Stimulated activated CD4-positive, alpha-beta T cell treated with anti-CD3 and anti-CD28 coated beads, Interleukin-4, amount 100 ng/mL, for 48 hours (primary cell): ENCODE results near the gene SPATS2L.

Source experiments
- DNase-seq, 2 donors: peaks; one replicate each; pipeline ENCODE4 v3.0.0-alpha.2; 2020; ENCODE audit warnings: low read depth in 2 of 2

SPATS2L gene

GRCh38 chr2:200376513-200377354 is 70.2 kb downstream of the SPATS2L start:
- no peak for DNase-seq

DNA sequence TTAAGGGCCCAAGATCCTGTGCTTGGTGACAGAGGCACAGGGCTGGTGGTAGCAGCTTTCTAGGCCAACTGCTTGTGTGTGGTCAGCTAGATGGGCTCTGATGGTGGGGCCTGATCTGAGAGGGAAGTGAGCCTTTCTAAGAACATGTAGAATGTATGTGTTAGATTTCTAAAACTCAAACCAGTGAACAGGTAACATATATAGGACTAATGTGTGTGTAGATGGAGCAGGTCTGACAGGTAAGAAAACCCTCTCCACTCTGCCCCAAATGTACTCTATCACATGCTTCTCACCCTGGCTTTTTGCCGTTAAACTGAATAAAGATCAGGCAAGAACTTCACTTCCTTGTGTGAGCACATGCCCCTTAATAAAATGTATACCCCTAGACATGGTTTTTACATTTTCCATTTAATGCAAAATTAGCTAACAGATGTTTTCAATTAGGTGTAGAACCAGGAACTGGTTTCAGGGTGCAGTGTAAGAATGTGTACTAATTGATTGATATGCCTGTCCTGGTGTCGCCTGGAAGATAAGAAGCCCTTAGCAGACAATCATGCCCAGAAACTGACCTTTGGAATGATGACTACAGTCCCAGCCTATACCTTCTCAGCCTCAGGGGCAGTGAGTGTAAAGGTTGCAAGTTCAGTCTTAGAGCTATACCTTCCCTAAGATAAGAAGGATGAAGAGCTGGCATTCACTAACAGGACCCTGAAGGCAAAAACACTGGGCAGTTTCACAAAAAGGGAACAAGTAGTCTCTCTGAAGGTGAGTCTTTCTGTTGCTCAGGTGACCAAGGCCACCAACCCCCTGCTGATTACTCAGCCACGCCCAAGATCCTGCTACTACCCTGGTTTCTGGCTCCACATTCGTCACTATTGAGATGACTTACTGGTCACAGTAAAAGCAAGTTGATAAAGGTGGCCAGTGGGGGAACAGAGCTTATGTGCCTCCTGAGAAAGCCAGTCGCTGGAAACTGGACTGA is 71.2 kb downstream of the SPATS2L start:
- DNase-seq = no peak

DNA sequence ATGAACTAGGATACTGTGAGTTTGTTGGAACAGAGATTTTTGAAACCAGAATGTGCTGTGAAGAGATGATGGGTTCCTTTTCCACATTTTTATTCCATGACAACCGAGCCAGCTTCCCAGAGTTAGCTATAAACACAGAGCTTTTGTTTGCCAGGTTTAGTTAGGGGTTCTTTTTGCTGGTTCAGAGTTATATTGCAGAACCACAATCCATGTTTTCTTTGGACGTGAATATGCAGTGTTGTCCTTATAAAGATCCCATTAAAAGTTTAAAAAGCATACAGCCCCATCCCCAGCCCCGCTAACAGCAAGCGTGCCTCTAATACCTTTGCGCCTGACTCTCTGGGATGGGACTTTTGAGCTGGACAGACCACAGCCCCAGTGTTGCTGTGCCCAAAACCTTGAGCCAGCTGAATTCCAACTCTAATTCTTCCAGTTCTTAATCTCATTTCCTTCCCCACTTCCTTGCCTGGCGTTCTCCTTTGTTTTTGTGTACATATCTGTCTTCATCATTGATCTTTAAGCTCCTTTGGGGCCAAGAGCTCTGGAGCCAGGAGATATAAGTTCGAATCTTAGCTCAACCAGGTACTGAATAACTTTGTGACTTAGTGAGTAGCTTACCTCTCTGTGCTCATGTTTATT is 72.3 kb downstream of the SPATS2L start:
- no peak for DNase-seq

DNA sequence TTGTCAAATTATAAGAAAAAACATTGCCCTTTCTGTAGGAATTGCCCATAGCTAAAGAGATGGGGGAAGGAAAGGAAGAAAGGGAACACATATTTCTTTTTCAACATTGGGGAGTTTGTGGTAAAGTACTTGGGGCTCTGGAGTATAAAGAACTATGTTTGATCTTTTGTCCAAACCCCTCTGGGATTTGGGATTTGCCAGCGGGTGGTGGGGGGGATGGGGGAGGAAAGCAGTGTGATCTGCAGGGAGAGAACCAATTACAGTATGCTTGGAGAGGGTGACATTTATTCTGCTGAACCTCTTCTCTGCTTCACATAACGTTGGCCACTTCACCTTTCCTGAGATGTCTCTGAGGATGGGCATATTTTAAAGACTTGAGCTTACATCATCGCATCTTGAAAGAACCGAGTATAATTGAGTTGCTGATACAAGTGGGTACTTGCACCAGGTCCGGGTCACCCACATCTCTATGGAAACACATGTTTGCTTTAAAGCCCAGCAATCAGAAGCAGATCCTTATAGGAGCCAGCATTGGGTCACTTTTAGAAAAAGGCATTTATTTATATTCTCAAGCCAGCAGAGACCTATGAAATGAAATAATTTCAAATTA is 73.1 kb downstream of the SPATS2L start:
- no peak for DNase-seq

GRCh38 chr2:200380091-200380561 is 73.6 kb downstream of the SPATS2L start:
- DNase-seq = no peak

- no peak for DNase-seq
These were observed 74.5 kb downstream of the SPATS2L start for GRCh38 chr2:200380833-200381542.

DNA sequence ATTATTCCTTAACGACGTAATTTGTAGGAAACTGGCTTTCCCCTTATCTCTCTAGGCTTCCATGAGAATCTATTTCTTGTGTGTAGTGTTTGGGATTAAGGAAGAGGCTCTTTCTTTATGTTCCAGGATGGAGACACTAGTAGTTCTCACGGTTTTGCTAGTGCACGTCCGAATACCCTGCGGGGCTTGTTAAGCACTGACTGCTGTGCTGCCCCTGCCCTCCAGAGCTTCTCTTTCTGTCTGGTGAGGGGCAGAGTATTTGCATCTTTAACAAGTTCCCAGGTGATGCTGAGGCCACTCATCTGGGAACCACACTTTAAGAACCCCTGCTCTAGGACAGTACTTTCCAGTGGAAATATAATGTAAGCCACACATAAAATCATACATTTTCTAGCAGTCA is 76.4 kb downstream of the SPATS2L start:
- no peak for DNase-seq

- DNase-seq = no peak
These were observed 77.1 kb downstream of the SPATS2L start for GRCh38 chr2:200383380-200384110.

GRCh38 chr2:200385063-200385635 is 78.7 kb downstream of the SPATS2L start:
- no peak for DNase-seq

DNA sequence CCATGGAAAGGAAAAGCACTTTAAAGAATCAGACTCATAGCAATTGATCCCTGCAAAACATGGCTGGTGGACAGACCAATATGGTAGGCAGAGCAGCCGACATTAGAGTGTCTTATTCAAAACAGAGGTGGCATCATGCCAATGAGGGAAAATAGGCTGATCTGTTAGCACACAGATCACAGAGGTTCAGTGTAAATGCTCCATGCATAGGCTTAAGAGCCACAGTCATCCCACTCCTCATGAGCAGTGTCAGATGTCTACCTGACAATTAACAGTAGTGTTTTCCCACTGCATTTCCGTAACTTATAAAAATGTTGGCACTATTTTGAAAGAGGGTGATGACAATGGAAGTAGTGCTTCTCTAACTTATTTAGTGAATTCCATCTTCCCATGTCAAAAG is 86.7 kb downstream of the SPATS2L start:
- no peak for DNase-seq

DNA sequence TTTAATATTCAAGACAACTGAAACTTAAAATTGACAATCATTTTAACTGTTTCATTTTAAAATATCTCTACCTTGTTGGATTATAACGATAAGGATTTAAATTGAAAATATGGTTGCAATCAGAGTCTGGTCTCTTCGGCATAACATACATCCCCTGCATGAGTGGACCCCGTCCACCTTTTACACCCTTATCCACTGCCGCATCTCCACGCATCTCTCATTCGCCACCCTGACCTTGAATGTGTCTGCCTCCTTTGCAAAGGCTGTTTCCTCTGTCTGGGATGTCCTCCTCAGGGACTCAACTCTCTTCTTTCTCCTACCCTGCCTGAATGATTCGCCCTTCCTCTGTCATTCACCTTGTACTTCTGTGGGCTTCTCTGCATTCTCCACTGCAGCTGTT is 87.6 kb downstream of the SPATS2L start:
- DNase-seq = no peak

DNA sequence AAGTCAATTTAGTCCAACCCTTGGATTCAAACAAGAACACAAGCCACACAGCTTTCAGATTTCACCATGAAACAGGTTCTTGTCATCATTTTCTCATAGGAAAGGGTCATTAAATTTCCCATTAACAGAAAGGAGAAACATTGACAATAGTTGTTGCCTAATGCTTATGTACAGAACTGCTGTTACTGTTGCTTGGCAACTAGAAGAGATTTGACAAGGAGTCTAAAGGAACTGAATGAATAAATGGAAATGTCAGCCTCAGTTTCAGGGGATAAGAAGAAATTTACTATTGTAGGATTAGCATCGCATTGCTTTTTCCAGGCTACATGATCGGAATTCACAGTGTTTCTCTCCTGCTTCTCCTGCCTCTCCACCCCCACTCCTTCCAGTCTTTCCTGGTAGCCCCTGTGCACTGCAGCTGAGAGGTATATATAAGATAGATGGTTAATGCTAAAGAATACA is 90.3 kb downstream of the SPATS2L start:
- no peak for DNase-seq

- DNase-seq = no peak
These were observed 91.3 kb downstream of the SPATS2L start for GRCh38 chr2:200397785-200398184.

DNA sequence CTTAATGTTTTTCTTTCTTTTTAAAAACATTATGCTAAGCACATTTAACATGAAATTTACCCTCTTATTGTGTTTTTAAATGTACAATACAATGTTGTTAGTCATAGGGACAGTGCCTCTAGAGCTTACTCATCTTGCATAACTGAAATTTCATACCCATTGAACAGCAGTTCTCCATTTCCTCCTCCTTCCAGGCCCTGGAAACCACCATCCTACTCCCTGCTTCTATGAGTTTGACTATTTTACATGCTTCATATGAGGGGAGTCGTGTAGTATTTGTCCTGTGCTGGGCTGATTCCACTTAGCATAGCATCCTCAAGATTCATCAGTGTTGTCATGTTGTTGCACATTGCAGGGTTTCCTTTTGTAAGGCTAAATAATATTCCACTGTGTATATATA is 92.6 kb downstream of the SPATS2L start:
- no peak for DNase-seq

GRCh38 chr2:200399636-200400035 is 93.1 kb downstream of the SPATS2L start:
- DNase-seq = no peak

- no peak for DNase-seq
These were observed 97.3 kb downstream of the SPATS2L start for GRCh38 chr2:200403814-200404213.

DNA sequence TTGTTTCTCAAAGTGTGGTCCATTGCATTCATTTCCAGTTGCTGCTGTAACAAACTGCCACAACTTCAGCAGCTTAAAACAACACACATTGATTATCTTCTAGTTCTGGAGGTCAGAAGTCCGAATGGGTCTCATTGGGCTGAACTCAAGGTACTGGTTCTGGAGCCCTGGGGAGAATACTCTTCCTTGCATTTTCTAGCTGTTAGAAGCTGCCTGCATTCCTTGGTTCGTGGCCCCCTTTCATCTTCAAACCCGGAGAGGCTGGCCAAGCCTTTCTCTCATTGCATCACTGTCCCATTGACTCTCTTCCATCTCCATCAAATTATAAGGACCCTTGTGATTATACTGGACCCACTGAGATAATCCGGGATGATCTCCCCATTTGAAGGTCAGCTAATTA is 98.1 kb downstream of the SPATS2L start:
- DNase-seq = no peak

DNA sequence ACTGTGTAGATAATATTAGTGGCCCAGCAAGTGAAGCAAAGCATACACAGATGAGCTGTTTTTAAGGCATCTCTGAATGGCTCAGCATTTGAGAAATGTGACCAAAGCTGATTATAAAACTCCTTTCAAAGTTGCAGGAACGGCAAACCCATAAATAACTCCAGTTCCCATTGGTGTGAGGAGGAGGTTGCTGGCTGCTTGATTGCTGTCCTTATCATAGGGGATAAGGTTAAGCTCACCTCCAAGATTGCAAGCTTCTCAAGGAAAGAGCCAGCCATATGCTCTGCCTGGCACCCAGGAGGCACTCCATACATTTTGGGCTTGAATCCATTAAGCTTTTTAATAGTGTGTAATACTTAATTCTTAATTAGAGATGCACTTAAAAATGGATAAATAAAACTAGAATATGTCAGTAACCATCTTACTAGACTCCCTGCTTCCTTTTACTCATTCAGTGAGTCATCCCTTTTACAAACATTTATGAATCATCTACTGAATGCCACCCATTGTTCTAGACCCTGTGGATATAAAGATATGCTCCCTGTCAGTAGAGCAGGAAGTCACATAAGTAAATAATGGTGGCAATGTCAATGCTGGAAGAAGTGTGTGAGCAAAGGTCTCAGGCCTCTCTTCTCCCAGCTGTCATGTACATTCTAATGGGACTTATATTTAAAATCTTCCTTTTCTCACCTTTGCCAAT is 99.3 kb downstream of the SPATS2L start:
- DNase-seq = no peak

DNA sequence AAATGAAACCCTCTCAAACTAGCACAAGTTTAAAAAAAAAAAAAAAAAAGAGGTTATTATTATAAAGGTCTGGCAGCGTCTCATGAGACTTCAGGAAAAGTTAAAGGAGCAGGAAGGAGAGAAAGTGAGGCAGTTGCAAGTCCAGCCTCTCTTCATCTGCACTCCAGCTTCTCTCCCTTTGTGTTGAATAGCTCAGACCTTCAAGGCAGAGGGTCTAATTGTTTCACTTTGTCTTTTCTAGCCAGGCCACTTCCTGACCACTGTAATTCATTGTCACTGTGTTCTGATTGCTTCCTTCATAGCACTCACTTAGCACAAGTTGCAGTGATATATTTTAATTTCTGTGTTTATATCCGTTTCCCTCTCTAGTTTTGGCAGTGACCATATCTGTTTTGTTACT is 99.9 kb downstream of the SPATS2L start:
- DNase-seq = no peak
